CD14-positive monocyte (primary cell): ENCODE data around the gene GLI3. TPM values are rescaled to one million over a fixed set of nuclear protein-coding genes. Genes with fewer than 3 reads are reported as not detected.

Experiments used
- DNase-seq, 3 donors: peaks; one replicate each; pipeline ENCODE4 v3.0.0-alpha.2; 2011 to 2022
- H2AFZ ChIP-seq: 2 replicates; pipeline ENCODE4 v1.6.0; 2012; ENCODE audit warnings: mild to moderate bottlenecking, low read depth, low read length, inconsistent platforms; ENCODE audit not compliant: insufficient read depth, poor library complexity, severe bottlenecking
- H3K27ac ChIP-seq, 2 donors: 1 replicate in 1 of 2; 2 replicates in 1 of 2; pipeline ENCODE4 v1.5.1; 2012 to 2013; ENCODE audit warnings: low read length in 2 of 2, control low read depth in 1 of 2, inconsistent platforms in 1 of 2, low read depth in 1 of 2, mild to moderate bottlenecking in 1 of 2
- H3K27me3 ChIP-seq, 2 donors: one replicate each; pipeline versions ENCODE4 v1.6.0 to v1.6.1; 2011 to 2013; ENCODE audit warnings: low read length in 2 of 2; ENCODE audit not compliant: control insufficient read depth in 2 of 2, insufficient read depth in 2 of 2
- H3K36me3 ChIP-seq, 2 donors: replicated peaks in 1 of 2; 1 replicate in 1 of 2; 2 replicates in 1 of 2; pipeline versions ENCODE4 v1.5.1 to v1.6.1; 2012 to 2013; ENCODE audit warnings: low read length in 2 of 2, control low read depth in 1 of 2, inconsistent platforms in 1 of 2, mild to moderate bottlenecking in 1 of 2; ENCODE audit not compliant: insufficient read depth in 2 of 2, control insufficient read depth in 1 of 2
- H3K4me1 ChIP-seq, 2 donors: 1 replicate in 1 of 2; 2 replicates in 1 of 2; pipeline versions ENCODE4 v1.5.1 to v1.6.1; 2012 to 2013; ENCODE audit warnings: low read length in 2 of 2, control low read depth in 1 of 2, inconsistent platforms in 1 of 2, mild to moderate bottlenecking in 1 of 2, moderate library complexity in 1 of 2; ENCODE audit not compliant: insufficient read depth in 2 of 2, control insufficient read depth in 1 of 2
- H3K4me2 ChIP-seq: replicated peaks from 2 replicates; pipeline ENCODE3; 2012; ENCODE audit warnings: low read length, moderate library complexity, mild to moderate bottlenecking; ENCODE audit not compliant: poor library complexity, severe bottlenecking; ENCODE audit errors: extremely low read depth
- H3K4me3 ChIP-seq, 3 experiments: fragments of 200-600 bp in 1 of 3; sonication (generic) in 1 of 3; replicated peaks in 1 of 3; 1 replicate in 2 of 3; 2 replicates in 1 of 3; pipeline ENCODE4 v1.5.1; 2011 to 2013; ENCODE audit warnings: low read length in 3 of 3, mild to moderate bottlenecking in 3 of 3, control low read depth in 2 of 3, low read depth in 2 of 3, inconsistent platforms in 1 of 3, moderate library complexity in 1 of 3
- H3K79me2 ChIP-seq: 2 replicates; pipeline ENCODE4 v1.6.0; 2012; ENCODE audit warnings: mild to moderate bottlenecking, control low read depth, inconsistent platforms, low read length, moderate library complexity; ENCODE audit not compliant: insufficient read depth
- H3K9ac ChIP-seq: 2 replicates; pipeline ENCODE4 v1.6.0; 2017; ENCODE audit warnings: low read length, mild to moderate bottlenecking; ENCODE audit not compliant: insufficient read depth, poor library complexity, severe bottlenecking
- H3K9me3 ChIP-seq, 2 donors: replicated peaks in 1 of 2; 1 replicate in 1 of 2; 2 replicates in 1 of 2; pipeline versions ENCODE4 v1.5.1 to v1.6.1; 2012 to 2013; ENCODE audit warnings: low read length in 2 of 2, control low read depth in 1 of 2; ENCODE audit not compliant: control insufficient read depth in 1 of 2, insufficient read depth in 1 of 2
- H4K20me1 ChIP-seq: 2 replicates; pipeline ENCODE4 v1.6.0; 2012; ENCODE audit warnings: mild to moderate bottlenecking, low read length, control low read depth, moderate library complexity; ENCODE audit not compliant: insufficient read depth
- H3K27ac Mint-ChIP-seq, 7 donors: one replicate each; pipeline ENCODE4 v1.8.0; 2020; ENCODE audit warnings: mild to moderate bottlenecking in 7 of 7, mixed read lengths in 7 of 7, moderate library complexity in 6 of 7, inconsistent platforms in 2 of 7
- H3K27me3 Mint-ChIP-seq, 3 donors: one replicate each; pipeline ENCODE4 v1.8.0; 2021 to 2022; ENCODE audit warnings: low read depth in 3 of 3, mild to moderate bottlenecking in 3 of 3, mixed read lengths in 3 of 3, moderate library complexity in 3 of 3, inconsistent platforms in 1 of 3
- H3K36me3 Mint-ChIP-seq, 2 donors: one replicate each; pipeline ENCODE4 v1.8.0; 2020; ENCODE audit warnings: mixed read lengths in 2 of 2, inconsistent platforms in 1 of 2, mild to moderate bottlenecking in 1 of 2
- H3K4me1 Mint-ChIP-seq: one replicate; pipeline ENCODE4 v1.8.0; 2020; ENCODE audit warnings: mild to moderate bottlenecking, mixed read lengths
- H3K4me3 Mint-ChIP-seq, 2 donors: one replicate each; pipeline ENCODE4 v1.8.0; 2020; ENCODE audit warnings: mild to moderate bottlenecking in 2 of 2, mixed read lengths in 2 of 2, moderate library complexity in 1 of 2
- H3K9me3 Mint-ChIP-seq, 7 donors: one replicate each; pipeline ENCODE4 v1.8.0; 2020 to 2022; ENCODE audit warnings: mixed read lengths in 7 of 7, mild to moderate bottlenecking in 6 of 7, moderate library complexity in 6 of 7, inconsistent platforms in 2 of 7
- CTCF ChIP-seq: fragments of 200-600 bp; IDR thresholded peaks from one replicate; pipeline ENCODE4 v1.8.0; 2022; ENCODE audit warnings: antibody characterized with exemption, mild to moderate bottlenecking
- WGBS: methylation state at CpG from one replicate; pipeline ENCODE4 v1.1.5; 2013; ENCODE audit warnings: missing lambda C conversion rate; ENCODE audit not compliant: insufficient coverage; 5-methylcytosine and 5-hydroxymethylcytosine counted together
- intact Hi-C, 2 donors: fragments of 100-400 bp; cut with micrococcal nuclease; formaldehyde crosslinking; loops; one replicate each; pipeline versions ENCODE4 v1.15.0 to v1.15.1; 2023
- polyA plus RNA-seq, 3 donors: library from polyadenylated mRNA; depleted of rRNA in 1 of 3; unstranded in 2 of 3; stranded (reverse) in 1 of 3; fragments of 300-500 nt in 2 of 3; fragments of >200 nt in 1 of 3; fragmentation: Illumina TruSeq in 2 of 3; gene quantifications; 1 replicate in 2 of 3; 2 replicates in 1 of 3; pipeline ENCODE4 v1.2.3, GENCODE V29; 2012 to 2021

GLI3 gene
- polyA plus RNA-seq, 3 donors, result not detected

- Mint-ChIP-seq H3K4me3 (no peak overlapping the region), H3K9me3 (no peaks in the 10 kb centered on the region), H3K36me3 (no peaks in the 10 kb centered on the region), H3K27ac (no peak overlapping the region), H3K27me3 (peaks cover 2 to 4% (median 3%) of the 10 kb centered on the region in 3 donors), H3K4me1 (no peaks in the 10 kb centered on the region)
- H4K20me1 ChIP-seq, result no peaks in the 10 kb centered on the region
- WGBS, result 80% methylated on average over 3 of the region's 9 CpGs
- no peak for DNase-seq
- no peak overlapping the region for H2AFZ ChIP-seq
- H3K79me2 ChIP-seq, result no peaks in the 10 kb centered on the region
- H3K9ac ChIP-seq, result no peak overlapping the region
- H3K27ac ChIP-seq, result no peak overlapping the region
- no peak overlapping the region for H3K4me2 ChIP-seq
- no peaks in the 10 kb centered on the region for H3K27me3 ChIP-seq
- no peaks in the 10 kb centered on the region for H3K4me1 ChIP-seq
- intact Hi-C loops, result no loop called here
- no peak overlapping the region for H3K4me3 ChIP-seq
- no peak for TF ChIP-seq CTCF
- H3K36me3 ChIP-seq, result no peaks in the 10 kb centered on the region
- no peaks in the 10 kb centered on the region for H3K9me3 ChIP-seq
Measured at GRCh38 chr7:42154173-42154572, 82.8 kb downstream of the GLI3 start.

GRCh38 chr7:42152329-42153205 is 84.4 kb downstream of the GLI3 start:
- Mint-ChIP-seq H3K9me3 (no peaks in the 10 kb centered on the region), H3K27me3 (peaks cover 4 to 6% (median 4%) of the 10 kb centered on the region in 3 donors), H3K4me1 (no peaks in the 10 kb centered on the region), H3K4me3 (no peak overlapping the region), H3K27ac (no peak overlapping the region), H3K36me3 (no peaks in the 10 kb centered on the region)
- Histone ChIP-seq H3K9me3 (no peaks in the 10 kb centered on the region), H3K4me1 (no peaks in the 10 kb centered on the region), H3K79me2 (no peaks in the 10 kb centered on the region), H2AFZ (no peak overlapping the region), H3K27me3 (no peaks in the 10 kb centered on the region), H4K20me1 (no peaks in the 10 kb centered on the region), H3K4me2 (no peak overlapping the region), H3K36me3 (no peaks in the 10 kb centered on the region), H3K27ac (no peak overlapping the region), H3K9ac (no peak overlapping the region), H3K4me3 (no peak overlapping the region)
- 80% methylated on average over 1 of the region's 11 CpGs for WGBS
- DNase-seq, result no peak
- TF ChIP-seq CTCF, result no peak
- intact Hi-C loops, result no loop called here
